Mesothelial cell of epicardium (in vitro differentiated cells): ENCODE results near the gene MALT1. TPM values are rescaled to one million over a fixed set of nuclear protein-coding genes. Genes with fewer than 3 reads are reported as not detected.

ENCODE experiments used
- DNase-seq, 2 experiments: peaks; one replicate each; pipeline ENCODE4 v3.0.0; 2021; ENCODE audit warnings: low spot score in 2 of 2; ENCODE audit not compliant: unreplicated experiment in 2 of 2
- H3K27ac Mint-ChIP-seq: 2 replicates; pipeline ENCODE4 v1.8.0; 2021; ENCODE audit warnings: mixed read lengths
- H3K27me3 Mint-ChIP-seq: 2 replicates; pipeline ENCODE4 v1.8.0; 2021; ENCODE audit warnings: low read depth, mixed read lengths
- H3K36me3 Mint-ChIP-seq: 2 replicates; pipeline ENCODE4 v1.8.0; 2021; ENCODE audit warnings: mixed read lengths
- H3K4me1 Mint-ChIP-seq: 2 replicates; pipeline ENCODE4 v1.8.0; 2021; ENCODE audit warnings: mixed read lengths
- H3K4me3 Mint-ChIP-seq: 2 replicates; pipeline ENCODE4 v1.8.0; 2021; ENCODE audit warnings: mild to moderate bottlenecking, moderate library complexity, mixed read lengths
- H3K9me3 Mint-ChIP-seq: 2 replicates; pipeline ENCODE4 v1.8.0; 2021; ENCODE audit warnings: mixed read lengths
- CTCF ChIP-seq: fragments of 200-600 bp; sonication (generic); IDR thresholded peaks from one replicate; pipeline ENCODE4 v1.5.0; 2021; ENCODE audit warnings: antibody characterized with exemption; ENCODE audit not compliant: unreplicated experiment
- total RNA-seq: library from RNA; stranded (reverse); gene quantifications from 3 replicates; pipeline ENCODE4 v1.2.1, GENCODE V29; 2021

Gene MALT1
- total RNA-seq, 1 donor from 2014 or later = 25.3 TPM

GRCh38 chr18:58723810-58724602, 52.7 kb downstream of the MALT1 start:
- Mint-ChIP-seq H3K36me3 (peaks cover 16% of the 10 kb centered on the region), H3K4me3 (no peak overlapping the region), H3K27me3 (no peaks in the 10 kb centered on the region), H3K9me3 (no peaks in the 10 kb centered on the region), H3K4me1 (no peaks in the 10 kb centered on the region), H3K27ac (no peak overlapping the region)
- no peak for DNase-seq
- TF ChIP-seq CTCF = no peak

GRCh38 chr18:58726671-58727070, 55.4 kb downstream of the MALT1 start:
- Mint-ChIP-seq H3K36me3 (peaks cover 27% of the 10 kb centered on the region), H3K27me3 (no peaks in the 10 kb centered on the region), H3K4me3 (no peak overlapping the region), H3K27ac (peak overlapping the region; percentile 39), H3K4me1 (no peaks in the 10 kb centered on the region), H3K9me3 (no peaks in the 10 kb centered on the region)
- DNase-seq = no peak
- TF ChIP-seq CTCF = no peak

GRCh38 chr18:58727776-58728500, 56.7 kb downstream of the MALT1 start:
- no peaks in the 10 kb centered on the region for H3K9me3 Mint-ChIP-seq
- no peak for TF ChIP-seq CTCF
- no peak overlapping the region for H3K27ac Mint-ChIP-seq
- DNase-seq = no peak
- H3K36me3 Mint-ChIP-seq = peaks cover 28% of the 10 kb centered on the region
- H3K4me3 Mint-ChIP-seq = no peak overlapping the region
- no peaks in the 10 kb centered on the region for H3K4me1 Mint-ChIP-seq
- H3K27me3 Mint-ChIP-seq = no peaks in the 10 kb centered on the region

GRCh38 chr18:58728719-58729118, 57.5 kb downstream of the MALT1 start:
- H3K4me3 Mint-ChIP-seq = no peak overlapping the region
- no peaks in the 10 kb centered on the region for H3K27me3 Mint-ChIP-seq
- peaks cover 30% of the 10 kb centered on the region for H3K36me3 Mint-ChIP-seq
- no peaks in the 10 kb centered on the region for H3K4me1 Mint-ChIP-seq
- H3K27ac Mint-ChIP-seq = no peak overlapping the region
- no peak for TF ChIP-seq CTCF
- H3K9me3 Mint-ChIP-seq = no peaks in the 10 kb centered on the region
- no peak for DNase-seq

- Mint-ChIP-seq H3K27ac (no peak overlapping the region), H3K36me3 (peaks cover 35% of the 10 kb centered on the region), H3K27me3 (no peaks in the 10 kb centered on the region), H3K4me1 (no peaks in the 10 kb centered on the region), H3K4me3 (no peak overlapping the region), H3K9me3 (no peaks in the 10 kb centered on the region)
- no peak for TF ChIP-seq CTCF
- DNase-seq = no peak
Observed at GRCh38 chr18:58730618-58731017, 59.4 kb downstream of the MALT1 start.
